Osteoblast (primary cell): ENCODE results near the gene PAPLN. TPM values are rescaled to one million over a fixed set of nuclear protein-coding genes. Genes with fewer than 3 reads are reported as not detected.

Experiments used
- DNase-seq: peaks from one replicate; pipeline ENCODE4 v3.0.0; 2011; ENCODE audit warnings: low spot score, mixed read lengths; ENCODE audit not compliant: insufficient read length; ENCODE audit errors: missing footprints
- H2AFZ ChIP-seq: 2 replicates; pipeline ENCODE4 v1.6.0; 2011; ENCODE audit warnings: mild to moderate bottlenecking, low read length
- H3K27ac ChIP-seq: 2 replicates; pipeline ENCODE4 v1.5.1; 2011; ENCODE audit warnings: mild to moderate bottlenecking, low read depth, low read length, moderate library complexity
- H3K27me3 ChIP-seq: 2 replicates; pipeline ENCODE4 v1.6.0; 2012; ENCODE audit warnings: mild to moderate bottlenecking, control low read depth, inconsistent platforms, low read length, moderate library complexity; ENCODE audit not compliant: insufficient read depth
- H3K36me3 ChIP-seq: 2 replicates; pipeline ENCODE4 v1.5.1; 2011; ENCODE audit warnings: mild to moderate bottlenecking, low read length, control low read depth, moderate library complexity; ENCODE audit not compliant: insufficient read depth
- H3K4me1 ChIP-seq: 2 replicates; pipeline ENCODE4 v1.5.1; 2011; ENCODE audit warnings: mild to moderate bottlenecking, low read length, control low read depth, moderate library complexity; ENCODE audit not compliant: insufficient read depth
- H3K4me2 ChIP-seq: 2 replicates; pipeline ENCODE4 v1.6.0; 2011; ENCODE audit warnings: mild to moderate bottlenecking, low read length; ENCODE audit not compliant: insufficient read depth
- H3K4me3 ChIP-seq: fragments of 200-600 bp; sonication (generic); 3 replicates; pipeline ENCODE4 v1.5.1; 2012; ENCODE audit warnings: mild to moderate bottlenecking, low read length, inconsistent platforms; ENCODE audit not compliant: insufficient read depth
- H3K79me2 ChIP-seq: 2 replicates; pipeline ENCODE4 v1.6.0; 2012; ENCODE audit warnings: mild to moderate bottlenecking, low read length, control low read depth, inconsistent platforms; ENCODE audit not compliant: insufficient read depth
- H3K9me3 ChIP-seq: 2 replicates; pipeline ENCODE4 v1.5.1; 2011; ENCODE audit warnings: low read depth, low read length, control low read depth
- H4K20me1 ChIP-seq: 2 replicates; pipeline ENCODE4 v1.6.0; 2012; ENCODE audit warnings: mild to moderate bottlenecking, low read length, control low read depth; ENCODE audit not compliant: insufficient read depth
- CTCF ChIP-seq: IDR thresholded peaks from 2 replicates; pipeline ENCODE4 v1.5.1; 2011; ENCODE audit warnings: mild to moderate bottlenecking, low read depth, low read length, moderate library complexity; ENCODE audit errors: extremely low read depth
- total RNA-seq: library from RNA; depleted of rRNA; stranded (reverse); fragments of >200 nt; gene quantifications from 2 replicates; pipeline ENCODE4 v1.2.3, GENCODE V29; 2012

PAPLN gene
- total RNA-seq, 1 donor = 5.8 TPM

GRCh38 chr14:73286598-73286997 lies 49.3 kb downstream of the PAPLN start:
- no peak overlapping the region for H3K4me3 ChIP-seq
- no peaks in the 10 kb centered on the region for H3K9me3 ChIP-seq
- TF ChIP-seq CTCF = no peak
- H3K27me3 ChIP-seq = no peaks in the 10 kb centered on the region
- H4K20me1 ChIP-seq = peaks cover 2% of the 10 kb centered on the region
- H3K27ac ChIP-seq = no peak overlapping the region
- H3K4me2 ChIP-seq = no peak overlapping the region
- H3K4me1 ChIP-seq = peaks cover 6% of the 10 kb centered on the region
- H3K79me2 ChIP-seq = peaks cover 24% of the 10 kb centered on the region
- DNase-seq = no peak
- H2AFZ ChIP-seq = no peak overlapping the region
- H3K36me3 ChIP-seq = peaks cover 65% of the 10 kb centered on the region

- H4K20me1 ChIP-seq = peaks cover 2% of the 10 kb centered on the region
- DNase-seq = no peak
- no peak overlapping the region for H3K4me3 ChIP-seq
- H3K4me1 ChIP-seq = peaks cover 1% of the 10 kb centered on the region
- no peak overlapping the region for H3K27ac ChIP-seq
- H2AFZ ChIP-seq = no peak overlapping the region
- no peaks in the 10 kb centered on the region for H3K27me3 ChIP-seq
- peaks cover 25% of the 10 kb centered on the region for H3K79me2 ChIP-seq
- peaks cover 64% of the 10 kb centered on the region for H3K36me3 ChIP-seq
- no peak for TF ChIP-seq CTCF
- H3K9me3 ChIP-seq = no peaks in the 10 kb centered on the region
- H3K4me2 ChIP-seq = no peak overlapping the region
Measured at GRCh38 chr14:73287071-73287470, 49.8 kb downstream of the PAPLN start.

GRCh38 chr14:73289308-73289707 lies 52.0 kb downstream of the PAPLN start:
- Histone ChIP-seq H3K36me3 (peaks cover 60% of the 10 kb centered on the region), H2AFZ (no peak overlapping the region), H3K27ac (peak overlapping the region; percentile 2), H3K4me1 (no peaks in the 10 kb centered on the region), H3K79me2 (peaks cover 24% of the 10 kb centered on the region), H3K9me3 (no peaks in the 10 kb centered on the region), H3K4me3 (no peak overlapping the region), H3K4me2 (no peak overlapping the region), H3K27me3 (no peaks in the 10 kb centered on the region), H4K20me1 (peaks cover 2% of the 10 kb centered on the region)
- no peak for TF ChIP-seq CTCF
- no peak for DNase-seq

- no peaks in the 10 kb centered on the region for H3K27me3 ChIP-seq
- H3K36me3 ChIP-seq = peaks cover 57% of the 10 kb centered on the region
- H4K20me1 ChIP-seq = peaks cover 2% of the 10 kb centered on the region
- no peaks in the 10 kb centered on the region for H3K9me3 ChIP-seq
- DNase-seq = no peak
- no peaks in the 10 kb centered on the region for H3K4me1 ChIP-seq
- H2AFZ ChIP-seq = no peak overlapping the region
- no peak for TF ChIP-seq CTCF
- no peak overlapping the region for H3K4me2 ChIP-seq
- peak overlapping the region; percentile 2 for H3K27ac ChIP-seq
- no peak overlapping the region for H3K4me3 ChIP-seq
- peaks cover 24% of the 10 kb centered on the region for H3K79me2 ChIP-seq
Measured at GRCh38 chr14:73289729-73290128, 52.4 kb downstream of the PAPLN start.
